Endodermal cell (in vitro differentiated cells): ENCODE results near the gene WLS. TPM values are rescaled to one million over a fixed set of nuclear protein-coding genes. Genes with fewer than 3 reads are reported as not detected.

ENCODE experiments used
- DNase-seq: peaks from one replicate; pipeline ENCODE4 v3.0.0-alpha.2; 2017
- H3K27ac ChIP-seq: 2 replicates; pipeline ENCODE4 v1.5.1; 2013; ENCODE audit warnings: mild to moderate bottlenecking, low read depth, low read length, moderate library complexity
- H3K27me3 ChIP-seq: 2 replicates; pipeline ENCODE4 v1.6.1; 2013; ENCODE audit warnings: mild to moderate bottlenecking, low read length, moderate library complexity; ENCODE audit not compliant: insufficient read depth, control insufficient read depth, poor library complexity, severe bottlenecking
- H3K36me3 ChIP-seq: 2 replicates; pipeline ENCODE4 v1.7.0; 2013; ENCODE audit warnings: mild to moderate bottlenecking, low read length, moderate library complexity; ENCODE audit not compliant: control insufficient read depth, insufficient read depth
- H3K4me1 ChIP-seq: one replicate; pipeline ENCODE4 v1.7.0; 2013; ENCODE audit warnings: low read length; ENCODE audit not compliant: control insufficient read depth, insufficient read depth
- H3K4me3 ChIP-seq: 2 replicates; pipeline ENCODE4 v1.5.1; 2013; ENCODE audit warnings: mild to moderate bottlenecking, low read length, moderate library complexity
- H3K9ac ChIP-seq: 2 replicates; pipeline ENCODE4 v1.6.1; 2013; ENCODE audit warnings: mild to moderate bottlenecking, low read length, moderate library complexity; ENCODE audit not compliant: poor library complexity, severe bottlenecking; ENCODE audit errors: extremely low read depth
- H3K9me3 ChIP-seq: 2 replicates; pipeline ENCODE4 v1.6.1; 2013; ENCODE audit warnings: mild to moderate bottlenecking, low read length, moderate library complexity; ENCODE audit not compliant: control insufficient read depth
- H3K27ac Mint-ChIP-seq: 2 replicates; pipeline ENCODE4 v1.8.0; 2020; ENCODE audit warnings: mixed read lengths
- H3K27me3 Mint-ChIP-seq: 2 replicates; pipeline ENCODE4 v1.8.0; 2021; ENCODE audit warnings: mild to moderate bottlenecking, mixed read lengths; ENCODE audit not compliant: insufficient read depth
- H3K36me3 Mint-ChIP-seq: 2 replicates; pipeline ENCODE4 v1.8.0; 2020; ENCODE audit warnings: low read depth, mixed read lengths
- H3K4me1 Mint-ChIP-seq: 2 replicates; pipeline ENCODE4 v1.8.0; 2020; ENCODE audit warnings: mixed read lengths
- H3K4me3 Mint-ChIP-seq: 2 replicates; pipeline ENCODE4 v1.8.0; 2020; ENCODE audit warnings: mild to moderate bottlenecking, moderate library complexity, mixed read lengths
- H3K9me3 Mint-ChIP-seq: 2 replicates; pipeline ENCODE4 v1.8.0; 2020; ENCODE audit warnings: mild to moderate bottlenecking, mixed read lengths
- CTCF ChIP-seq: fragments of 200-600 bp; sonication (generic); conservative IDR thresholded peaks from 2 replicates; pipeline ENCODE4 v1.5.0; 2021; ENCODE audit warnings: antibody characterized with exemption, mild to moderate bottlenecking
- WGBS, 2 experiments: methylation state at CpG; one replicate each; pipeline versions ENCODE4 v1.1.5 to v1.1.7; 2013; ENCODE audit warnings: missing lambda C conversion rate in 2 of 2, mixed read lengths in 1 of 2; ENCODE audit not compliant: insufficient coverage in 1 of 2, insufficient read length in 1 of 2; 5-methylcytosine and 5-hydroxymethylcytosine counted together
- total RNA-seq, 2 donors: library from RNA; stranded (reverse); fragmentation: NEBNext Ultra II Directional in 1 of 2; extraction: Animal tissue kit (Norgen Biotek cat#: 25700) in 1 of 2; gene quantifications; 2 replicates in 1 of 2; 3 replicates in 1 of 2; pipeline ENCODE4 v1.2.1, GENCODE V29; 2021

Gene WLS
- total RNA-seq, 2 donors from 2014 or later: 90.8 to 115 TPM

DNA sequence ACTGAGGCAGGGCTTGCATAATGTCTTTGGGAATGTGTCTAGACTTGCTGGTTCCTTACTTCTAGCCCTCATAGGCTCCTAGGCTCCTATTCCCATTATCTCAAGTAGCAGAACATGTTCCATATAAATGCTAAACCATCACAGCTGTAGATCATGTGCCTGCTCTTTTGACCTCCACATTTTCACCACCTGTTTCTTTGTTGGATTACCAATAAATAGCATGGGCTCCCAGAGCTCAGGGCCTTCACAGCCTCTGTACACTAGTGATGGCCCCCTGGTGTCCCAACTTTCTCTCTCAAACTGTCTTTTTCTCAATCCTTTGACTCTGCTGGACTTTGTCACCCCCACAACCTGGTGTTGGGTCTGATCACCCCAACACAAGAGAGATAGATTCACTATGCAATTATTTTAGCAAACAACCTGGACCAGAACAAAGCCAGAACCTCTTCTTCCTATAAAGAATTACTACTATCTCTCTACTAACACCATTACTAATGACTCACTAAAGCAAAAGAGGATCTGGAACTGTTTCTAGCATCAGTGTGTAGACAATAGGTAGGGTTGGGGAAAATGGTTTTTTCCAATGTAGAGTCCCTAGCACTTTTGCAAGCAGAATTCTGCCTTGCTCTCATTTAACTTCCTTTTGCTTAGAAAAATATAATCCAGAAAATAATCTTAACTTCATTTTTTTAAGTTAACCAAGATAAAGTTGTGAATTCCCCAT is 51.7 kb downstream of the WLS start:
- Histone ChIP-seq H3K4me3 (no peak overlapping the region), H3K4me1 (peaks cover 7% of the 10 kb centered on the region), H3K27me3 (no peaks in the 10 kb centered on the region), H3K36me3 (peaks cover 44% of the 10 kb centered on the region), H3K9ac (no peak overlapping the region), H3K9me3 (peaks cover 3% of the 10 kb centered on the region), H3K27ac (no peak overlapping the region)
- H3K27me3 Mint-ChIP-seq: peaks cover 66% of the 10 kb centered on the region
- peaks cover 24% of the 10 kb centered on the region for H3K36me3 Mint-ChIP-seq
- H3K4me1 Mint-ChIP-seq: peaks cover 4% of the 10 kb centered on the region
- no peak overlapping the region for H3K27ac Mint-ChIP-seq
- DNase-seq: no peak
- H3K4me3 Mint-ChIP-seq: no peak overlapping the region
- TF ChIP-seq CTCF: no peak
- peaks cover 2% of the 10 kb centered on the region for H3K9me3 Mint-ChIP-seq

DNA sequence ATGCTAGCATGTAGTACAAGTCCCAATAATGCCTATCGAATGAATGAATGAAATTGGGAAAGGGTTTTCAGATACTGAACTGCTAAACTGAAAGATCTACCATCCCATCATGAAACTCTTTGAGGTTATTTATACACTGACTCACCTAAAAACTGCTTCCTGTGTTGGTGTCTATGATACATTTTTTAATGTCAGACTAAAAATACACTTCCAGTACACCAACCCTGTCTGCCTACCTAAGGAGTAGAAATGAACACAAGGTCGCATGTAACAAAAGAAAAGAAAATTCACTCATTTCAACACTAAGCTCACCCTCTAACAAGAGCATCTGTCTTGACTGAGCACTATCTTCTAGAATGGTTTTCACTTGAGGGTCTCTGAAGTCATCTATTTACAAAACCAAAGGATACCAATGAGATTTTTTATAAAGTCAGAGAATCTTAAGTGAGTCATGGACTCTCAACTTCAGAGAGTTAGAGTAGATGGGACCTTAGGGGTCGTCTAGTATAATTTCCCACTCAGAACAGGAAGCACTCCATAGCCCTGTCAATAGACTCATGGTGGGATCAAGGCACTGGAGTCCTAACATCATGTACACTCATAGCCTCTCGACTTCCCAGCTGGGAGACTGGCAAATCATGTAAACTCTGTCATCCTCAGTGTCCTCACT is 53.4 kb downstream of the WLS start:
- no peak for DNase-seq
- WGBS, 2 experiments: 93 to 97% methylated on average over 3 to 4 of the region's 4 CpGs
- Histone ChIP-seq H3K27ac (no peak overlapping the region), H3K4me1 (peaks cover 7% of the 10 kb centered on the region), H3K36me3 (peaks cover 35% of the 10 kb centered on the region), H3K27me3 (no peaks in the 10 kb centered on the region), H3K9ac (no peak overlapping the region), H3K9me3 (no peaks in the 10 kb centered on the region), H3K4me3 (no peak overlapping the region)
- Mint-ChIP-seq H3K9me3 (no peaks in the 10 kb centered on the region), H3K27me3 (peaks cover 78% of the 10 kb centered on the region), H3K4me1 (peaks cover 14% of the 10 kb centered on the region), H3K36me3 (peaks cover 14% of the 10 kb centered on the region), H3K4me3 (no peak overlapping the region), H3K27ac (no peak overlapping the region)
- TF ChIP-seq CTCF: no peak

DNA sequence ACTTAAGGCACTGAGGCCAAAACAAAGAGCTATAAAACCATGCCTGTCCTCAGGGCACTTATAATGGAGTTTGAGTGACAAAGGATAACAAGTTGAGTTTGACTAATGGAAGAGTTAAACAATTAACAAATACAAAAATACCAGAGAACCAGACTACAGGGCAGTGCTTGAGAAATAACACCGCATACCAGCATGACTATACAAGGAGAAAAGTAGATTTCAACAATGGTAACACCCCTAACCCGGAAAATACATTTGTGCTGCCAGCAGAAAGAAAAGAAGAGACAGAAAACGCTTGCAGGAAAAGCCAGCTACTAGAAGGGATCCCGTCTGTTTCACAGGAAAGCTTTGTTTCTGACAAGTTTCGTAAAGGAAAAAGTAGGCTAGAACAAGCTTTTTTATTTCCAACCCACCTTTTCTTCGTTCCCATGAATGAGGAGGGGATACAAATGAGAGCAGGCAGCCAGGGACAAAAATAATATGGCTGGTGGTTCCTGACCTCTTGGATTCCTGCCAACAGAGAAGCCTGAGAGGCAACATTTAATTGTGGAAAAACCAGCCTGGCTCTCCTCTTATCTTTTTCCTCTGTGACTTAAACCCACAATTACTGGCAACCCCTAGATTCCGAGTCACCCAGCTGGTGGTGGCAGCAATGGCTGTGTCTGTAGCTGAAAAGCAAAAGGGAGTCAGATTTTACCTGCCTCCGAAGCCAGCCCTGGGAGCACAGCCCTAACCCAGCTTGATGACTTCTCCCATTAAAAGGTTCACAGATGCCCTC is 56.5 kb downstream of the WLS start:
- H3K27ac Mint-ChIP-seq: no peak overlapping the region
- no peak overlapping the region for H3K4me3 Mint-ChIP-seq

More for the DNA sequence above, 56.5 kb downstream of the WLS start:
- Histone ChIP-seq H3K4me1 (peaks cover 16% of the 10 kb centered on the region), H3K4me3 (no peak overlapping the region), H3K9ac (no peak overlapping the region), H3K36me3 (peaks cover 19% of the 10 kb centered on the region), H3K27me3 (no peaks in the 10 kb centered on the region), H3K27ac (peak overlapping the region; percentile 30), H3K9me3 (no peaks in the 10 kb centered on the region)
- Mint-ChIP-seq H3K27me3 (peaks cover 80% of the 10 kb centered on the region), H3K4me1 (peaks cover 29% of the 10 kb centered on the region), H3K36me3 (peaks cover 12% of the 10 kb centered on the region), H3K9me3 (peaks cover 5% of the 10 kb centered on the region)
- no peak for DNase-seq
- 84 to 100% methylated on average over 2 to 8 of the region's 8 CpGs for WGBS, 2 experiments
- TF ChIP-seq CTCF: no peak
